NCI-H774 (cell line): ENCODE results near the gene MPHOSPH9.

ENCODE experiments used
- DNase-seq: peaks from one replicate; lab custom pipeline; 2025; lab: John Stamatoyannopoulos, UW

Gene MPHOSPH9

GRCh38 chr12:123127182-123127495 lies 105.8 kb downstream of the MPHOSPH9 start:
- DNase-seq, result no peak

GRCh38 chr12:123126294-123127181 lies 106.4 kb downstream of the MPHOSPH9 start:
- DNase-seq, result no peak

GRCh38 chr12:123122626-123123025 lies 110.3 kb downstream of the MPHOSPH9 start:
- DNase-seq, result no peak

GRCh38 chr12:123121670-123122069 lies 111.3 kb downstream of the MPHOSPH9 start:
- no peak for DNase-seq

GRCh38 chr12:123120452-123121166 lies 112.3 kb downstream of the MPHOSPH9 start:
- no peak for DNase-seq

GRCh38 chr12:123119808-123120207 lies 113.1 kb downstream of the MPHOSPH9 start:
- DNase-seq, result no peak

GRCh38 chr12:123118497-123118896 lies 114.4 kb downstream of the MPHOSPH9 start:
- peak; percentile 82 for DNase-seq

- no peak for DNase-seq
Measured at GRCh38 chr12:123115409-123116121, 117.4 kb downstream of the MPHOSPH9 start.

- DNase-seq, result no peak
Measured at GRCh38 chr12:123114304-123115083, 118.4 kb downstream of the MPHOSPH9 start.

GRCh38 chr12:123113026-123113425 lies 119.9 kb downstream of the MPHOSPH9 start:
- DNase-seq, result peak; percentile 64

- DNase-seq, result no peak
Measured at GRCh38 chr12:123111498-123112165, 121.3 kb downstream of the MPHOSPH9 start.

- no peak for DNase-seq
Measured at GRCh38 chr12:123109319-123109772, 123.6 kb downstream of the MPHOSPH9 start.

GRCh38 chr12:123108682-123109066 lies 124.3 kb downstream of the MPHOSPH9 start:
- no peak for DNase-seq

GRCh38 chr12:123107926-123108681 lies 124.8 kb downstream of the MPHOSPH9 start:
- DNase-seq, result no peak

GRCh38 chr12:123106640-123107359 lies 126.1 kb downstream of the MPHOSPH9 start:
- DNase-seq, result no peak

GRCh38 chr12:123105211-123105826 lies 127.6 kb downstream of the MPHOSPH9 start:
- DNase-seq, result peak; percentile 82

- DNase-seq, result no peak
Measured at GRCh38 chr12:123104809-123105208, 128.1 kb downstream of the MPHOSPH9 start.
